K562 (cell line): Measurements from ENCODE around the gene SIGLEC6. TPM values are rescaled to one million over a fixed set of nuclear protein-coding genes. Genes with fewer than 3 reads are reported as not detected.

ENCODE experiments used
- CBFA2T3 ChIP-seq: fragments of 450-650 bp; IDR thresholded peaks from 2 replicates; pipeline ENCODE4 v1.6.1; 2017
- CSDE1 ChIP-seq, 2 experiments: fragments of 450-650 bp; IDR thresholded peaks; 2 replicates each; pipeline ENCODE4 v1.6.1; 2016; ENCODE audit warnings: mild to moderate bottlenecking in 1 of 2
- ESRRA ChIP-seq: fragments of 450-650 bp; IDR thresholded peaks from 2 replicates; pipeline ENCODE4 v1.6.1; 2014; ENCODE audit warnings: low read depth, mild to moderate bottlenecking, moderate library complexity, borderline replicate concordance
- HMBOX1 ChIP-seq: sonication (generic); IDR thresholded peaks from 2 replicates; pipeline ENCODE4 v1.6.1; 2016
- HMG20A ChIP-seq: fragments of 450-650 bp; formaldehyde crosslinking; conservative IDR thresholded peaks from 2 replicates; pipeline ENCODE4 v1.4.0; 2020; ENCODE audit warnings: mild to moderate bottlenecking, mixed read lengths
- RAD21 ChIP-seq, 2 experiments: fragments of 250-450 bp in 1 of 2; fragments of 450-650 bp in 1 of 2; sonication (Bioruptor Pico) in 1 of 2; formaldehyde crosslinking in 1 of 2; IDR thresholded peaks in 1 of 2; conservative IDR thresholded peaks in 1 of 2; 2 replicates each; pipeline versions ENCODE4 v1.4.0 to v1.8.0; 2020 to 2022; ENCODE audit warnings: mild to moderate bottlenecking in 2 of 2, moderate library complexity in 1 of 2
- RAD51 ChIP-seq: fragments of 450-650 bp; IDR thresholded peaks from 2 replicates; pipeline ENCODE4 v1.7.1; 2016; ENCODE audit warnings: low read depth, mild to moderate bottlenecking, borderline replicate concordance
- RFX1 ChIP-seq: fragments of 450-650 bp; IDR thresholded peaks from 2 replicates; pipeline ENCODE4 v1.6.1; 2016; ENCODE audit warnings: mild to moderate bottlenecking, moderate library complexity
- RREB1 ChIP-seq: fragments of 250-450 bp; sonication (Bioruptor Pico); IDR thresholded peaks from 2 replicates; pipeline ENCODE4 v1.4.0; 2020
- SNIP1 ChIP-seq: fragments of 450-650 bp; IDR thresholded peaks from 2 replicates; pipeline ENCODE4 v1.7.1; 2017; ENCODE audit warnings: low read depth, mild to moderate bottlenecking
- ZNF274 ChIP-seq: IDR thresholded peaks from 2 replicates; pipeline ENCODE4 v1.6.1; 2011; ENCODE audit warnings: low read depth, mild to moderate bottlenecking, low read length, moderate library complexity, borderline replicate concordance
- ZNF282 ChIP-seq: sonication (generic); formaldehyde crosslinking; IDR thresholded peaks from 2 replicates; pipeline ENCODE4 v1.8.1; 2023; ENCODE audit warnings: missing genetic modification reagents
- ZNF583 ChIP-seq: fragments of 250-450 bp; sonication (Bioruptor Pico); IDR thresholded peaks from 2 replicates; pipeline ENCODE4 v1.4.0; 2020
- ZNF584 ChIP-seq: fragments of 200-800 bp; sonication (Bioruptor generic); IDR thresholded peaks from 2 replicates; pipeline ENCODE4 v1.6.1; 2016; ENCODE audit warnings: low read depth, mild to moderate bottlenecking, missing genetic modification characterization, missing compliant biosample characterization
- polyA plus RNA-seq, 8 experiments: library from polyadenylated mRNA; depleted of rRNA in 4 of 8; stranded (reverse) in 5 of 8; unstranded in 3 of 8; fragments of >200 nt; fragmentation: Nextera tagmentation in 2 of 8; fragmentation: Illumina TruSeq in 1 of 8; extraction: Ambion mirVana in 2 of 8; extraction: Trizol in 1 of 8; gene quantifications; 2 replicates each; pipeline versions ENCODE4 v1.2.1 to v1.2.3, GENCODE V29; 2011 to 2014; ENCODE audit warnings: inconsistent platforms in 1 of 8, missing spikeins in 1 of 8
- total RNA-seq, 7 experiments: library from RNA; depleted of rRNA in 6 of 7; stranded (reverse); fragments of >200 nt in 6 of 7; fragmentation: Illumina TruSeq in 2 of 7; extraction: Trizol in 2 of 7; gene quantifications; 2 replicates each; pipeline versions ENCODE4 v1.2.1 to v1.2.3, GENCODE V29; 2011 to 2021; ENCODE audit warnings: low replicate concordance in 1 of 7
- TF ChIP-seq, protein P1 (sequence below): fragments of 450-650 bp; formaldehyde crosslinking; IDR thresholded peaks from 2 replicates; pipeline ENCODE4 v1.4.0; 2020; ENCODE audit warnings: mild to moderate bottlenecking, moderate library complexity

SIGLEC6 gene
- total and polyA plus RNA-seq, 9 of the 15 experiments (the other 6 are each of a cell fraction or from before 2014, with no cell fraction given): 0.03 to 17.5 (median 0.71) TPM

GRCh38 chr19:51508059-51508733 is 23.3 kb downstream of the SIGLEC6 start (continued):
- TF ChIP-seq ZNF583 (CRISPR knock-in tag) (no peak; the same call in 1 of the 2 replicates), RAD21 (CRISPR knock-in tag; conservative IDR thresholded peaks at IDR 0.05 in 1 of 2, IDR thresholded peaks at IDR 0.05 in 1 of 2) (0 out of 4 replicates have a peak, but pooled peaks of 1 of the 2 experiments have one; percentile 2), ESRRA (peak; percentile 67; the same call in 1 of the 2 replicates), ZNF282 (CRISPR knock-in tag) (no peak), CBFA2T3 (peak; percentile 99), SNIP1 (no peak), HMG20A (CRISPR knock-in tag) (no peak), RREB1 (CRISPR knock-in tag) (no peak), RAD51 (no peak), CSDE1 (IDR thresholded peaks at IDR 0.05) (no peak), HMBOX1 (no peak), RFX1 (no peak), ZNF274 (no peak; the same call in 1 of the 2 replicates), ZNF584 (CRISPR knock-in tag) (no peak)
- TF ChIP-seq, protein P1, sequence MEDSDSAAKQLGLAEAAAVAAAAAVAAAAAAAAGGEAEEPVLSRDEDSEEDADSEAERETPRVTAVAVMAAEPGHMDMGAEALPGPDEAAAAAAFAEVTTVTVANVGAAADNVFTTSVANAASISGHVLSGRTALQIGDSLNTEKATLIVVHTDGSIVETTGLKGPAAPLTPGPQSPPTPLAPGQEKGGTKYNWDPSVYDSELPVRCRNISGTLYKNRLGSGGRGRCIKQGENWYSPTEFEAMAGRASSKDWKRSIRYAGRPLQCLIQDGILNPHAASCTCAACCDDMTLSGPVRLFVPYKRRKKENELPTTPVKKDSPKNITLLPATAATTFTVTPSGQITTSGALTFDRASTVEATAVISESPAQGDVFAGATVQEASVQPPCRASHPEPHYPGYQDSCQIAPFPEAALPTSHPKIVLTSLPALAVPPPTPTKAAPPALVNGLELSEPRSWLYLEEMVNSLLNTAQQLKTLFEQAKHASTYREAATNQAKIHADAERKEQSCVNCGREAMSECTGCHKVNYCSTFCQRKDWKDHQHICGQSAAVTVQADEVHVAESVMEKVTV (CRISPR knock-in tag): no peak
